ENCODE data around the gene CLCA1.
"Not testable (repeated sequence)": the region's sequence is repeated elsewhere in the genome, so short reads cannot be mapped to it uniquely, and the experiment has no call there.

CLCA1 gene

GRCh38 chr1:86461482-86461881 lies 7.2 kb upstream of the CLCA1 start:
- DNase-seq (ENCODE audit: insufficient read length, low spot score) (no peak), FAIRE-seq (no peak)

GRCh38 chr1:86464819-86465218 lies 3.9 kb upstream of the CLCA1 start:
- no peak for FAIRE-seq
- no peak for DNase-seq (ENCODE audit: insufficient read length, low spot score)

GRCh38 chr1:86466109-86466844 lies 2.5 kb upstream of the CLCA1 start:
- FAIRE-seq, result no peak

GRCh38 chr1:86466986-86467385 lies 1.7 kb upstream of the CLCA1 start:
- FAIRE-seq (no peak), DNase-seq (ENCODE audit: insufficient read length, low spot score) (no peak)

More at GRCh38 chr1:86466109-86466844, 2.5 kb upstream of the CLCA1 start:
- DNase-seq (ENCODE audit: insufficient read length, low spot score), result no peak

GRCh38 chr1:86470859-86471258 lies 2.1 kb downstream of the CLCA1 start:
- DNase-seq (ENCODE audit: insufficient read length, low spot score) (no peak), FAIRE-seq (no peak)

GRCh38 chr1:86471291-86471690 lies 2.6 kb downstream of the CLCA1 start:
- DNase-seq (ENCODE audit: insufficient read length, low spot score) (no peak), FAIRE-seq (no peak)

- FAIRE-seq (no peak), DNase-seq (ENCODE audit: insufficient read length, low spot score) (no peak)
These were observed 3.4 kb downstream of the CLCA1 start for GRCh38 chr1:86472152-86472551.

GRCh38 chr1:86472767-86473166 lies 4.0 kb downstream of the CLCA1 start:
- FAIRE-seq (no peak), DNase-seq (ENCODE audit: insufficient read length, low spot score) (no peak)

- FAIRE-seq (no peak), DNase-seq (ENCODE audit: insufficient read length, low spot score) (no peak)
These were observed 8.5 kb downstream of the CLCA1 start for GRCh38 chr1:86477256-86477655.

GRCh38 chr1:86477682-86478081 lies 9.0 kb downstream of the CLCA1 start:
- FAIRE-seq (no peak), DNase-seq (ENCODE audit: insufficient read length, low spot score) (no peak)

- FAIRE-seq (no peak), DNase-seq (ENCODE audit: insufficient read length, low spot score) (no peak)
These were observed 9.9 kb downstream of the CLCA1 start for GRCh38 chr1:86478416-86479156.

- FAIRE-seq, result no peak
- no peak for DNase-seq (ENCODE audit: insufficient read length, low spot score)
These were observed 13.2 kb downstream of the CLCA1 start for GRCh38 chr1:86481966-86482365.

GRCh38 chr1:86487131-86487810 lies 18.5 kb downstream of the CLCA1 start:
- FAIRE-seq (no peak), DNase-seq (ENCODE audit: insufficient read length, low spot score) (no peak)

GRCh38 chr1:86487811-86488141 lies 19.0 kb downstream of the CLCA1 start:
- DNase-seq (ENCODE audit: insufficient read length, low spot score), result no peak
- FAIRE-seq, result no peak

GRCh38 chr1:86489242-86489878 lies 20.6 kb downstream of the CLCA1 start:
- DNase-seq (ENCODE audit: insufficient read length, low spot score) (no peak), FAIRE-seq (no peak)

- no peak for FAIRE-seq
- no peak for DNase-seq (ENCODE audit: insufficient read length, low spot score)
These were observed 22.6 kb downstream of the CLCA1 start for GRCh38 chr1:86491171-86491950.

GRCh38 chr1:86498281-86498680 lies 29.6 kb downstream of the CLCA1 start:
- DNase-seq (ENCODE audit: insufficient read length, low spot score), result no peak
- no peak for FAIRE-seq

- FAIRE-seq, result no peak
These were observed 31.4 kb downstream of the CLCA1 start for GRCh38 chr1:86499987-86500593.

GRCh38 chr1:86500714-86501113 lies 32.0 kb downstream of the CLCA1 start:
- no peak for FAIRE-seq

More at GRCh38 chr1:86499987-86500593, 31.4 kb downstream of the CLCA1 start:
- no peak for DNase-seq (ENCODE audit: insufficient read length, low spot score)

GRCh38 chr1:86502125-86502646 lies 33.5 kb downstream of the CLCA1 start:
- FAIRE-seq; DNase-seq (ENCODE audit: insufficient read length, low spot score): not testable (repeated sequence)

More at GRCh38 chr1:86500714-86501113, 32.0 kb downstream of the CLCA1 start:
- DNase-seq (ENCODE audit: insufficient read length, low spot score), result no peak
